ENCODE results near the gene DNAJC8. TPM values are rescaled to one million over a fixed set of nuclear protein-coding genes. Genes with fewer than 3 reads are reported as not detected.

The DNAJC8 gene
- total RNA-seq, 1 donor from 2014 or later, result 90.2 TPM

DNA sequence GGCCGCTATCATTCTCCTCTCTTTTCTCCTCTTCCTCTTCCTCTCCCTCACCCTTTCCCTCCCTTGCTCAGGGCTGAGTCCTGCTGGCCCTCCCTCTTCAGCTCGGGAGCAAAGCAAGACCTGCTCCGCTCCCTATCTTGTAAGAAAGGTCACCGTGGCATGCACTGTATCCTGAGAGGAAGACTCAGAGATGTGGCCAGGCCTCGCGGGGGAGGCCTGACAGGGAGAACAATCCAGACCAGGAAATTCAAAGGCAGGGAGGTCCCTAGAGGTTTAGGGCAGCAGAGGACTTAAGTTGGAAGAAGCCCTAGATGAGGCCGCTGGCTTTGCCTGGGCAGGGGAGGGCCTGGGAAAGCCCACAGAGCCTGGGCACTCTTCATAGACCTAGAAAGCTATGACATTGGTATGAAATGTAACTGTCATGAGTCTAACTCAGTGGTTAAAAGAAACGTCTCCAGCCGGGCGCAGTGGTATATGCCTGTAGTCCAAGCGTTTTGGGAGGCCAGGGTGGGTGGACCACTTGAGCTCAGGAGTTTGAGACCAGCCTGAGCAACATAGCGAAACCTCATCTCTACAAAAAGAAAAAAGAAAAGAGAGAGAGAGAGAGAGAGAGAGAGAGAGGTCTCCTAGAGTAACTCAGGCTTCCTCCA is 41.7 kb downstream of the DNAJC8 start:
- Mint-ChIP-seq H3K36me3 (peaks cover 5% of the 10 kb centered on the region), H3K9me3 (no peaks in the 10 kb centered on the region), H3K27me3 (no peaks in the 10 kb centered on the region), H3K27ac (no peak overlapping the region), H3K4me1 (ENCODE audit: unreplicated experiment) (peaks cover 6% of the 10 kb centered on the region), H3K4me3 (no peak overlapping the region)
- no peak for DNase-seq (ENCODE audit: extremely low spot score, unreplicated experiment)
- TF ChIP-seq CTCF (conservative IDR thresholded peaks at IDR 0.05), result no peak

DNA sequence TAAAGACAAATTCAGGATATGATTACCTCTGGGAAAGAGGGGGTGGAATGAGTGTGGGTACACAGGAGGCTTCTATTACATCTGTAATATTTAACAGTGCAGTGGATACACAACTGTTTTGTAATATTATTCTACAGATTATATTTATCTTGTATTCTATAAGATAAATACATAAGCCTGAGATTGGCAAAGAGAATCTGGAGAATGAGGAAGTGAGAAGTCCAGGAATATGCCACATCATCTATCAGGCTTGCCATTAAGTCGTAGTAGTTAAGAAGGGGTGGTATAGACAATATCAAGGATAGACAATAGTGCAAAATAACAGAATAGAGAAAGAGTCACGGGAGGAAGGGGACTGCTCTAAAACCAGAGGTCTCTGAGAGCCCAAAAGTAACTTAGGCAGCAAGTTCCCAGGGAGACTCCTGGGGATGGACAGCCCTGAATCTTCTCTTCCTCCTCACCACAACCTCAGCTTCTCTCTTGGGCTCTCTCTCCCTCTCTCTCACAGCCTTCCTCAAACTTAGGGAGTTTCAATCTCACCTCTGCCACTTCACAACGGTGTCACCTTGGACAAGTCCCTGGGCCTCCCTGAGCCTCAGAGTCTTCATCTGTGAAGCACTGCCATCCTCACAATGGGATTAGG is 42.4 kb downstream of the DNAJC8 start:
- H3K9me3 Mint-ChIP-seq, result no peaks in the 10 kb centered on the region
- DNase-seq (ENCODE audit: extremely low spot score, unreplicated experiment), result no peak
- H3K27ac Mint-ChIP-seq, result no peak overlapping the region
- H3K4me1 Mint-ChIP-seq (ENCODE audit: unreplicated experiment), result peaks cover 6% of the 10 kb centered on the region
- TF ChIP-seq CTCF (conservative IDR thresholded peaks at IDR 0.05), result no peak
- H3K36me3 Mint-ChIP-seq, result peaks cover 5% of the 10 kb centered on the region
- no peak overlapping the region for H3K4me3 Mint-ChIP-seq
- H3K27me3 Mint-ChIP-seq, result no peaks in the 10 kb centered on the region

GRCh38 chr1:28185071-28185470 is 47.8 kb downstream of the DNAJC8 start:
- H3K27ac Mint-ChIP-seq, result no peak overlapping the region
- no peak for DNase-seq (ENCODE audit: extremely low spot score, unreplicated experiment)
- no peaks in the 10 kb centered on the region for H3K27me3 Mint-ChIP-seq
- H3K4me3 Mint-ChIP-seq, result no peak overlapping the region
- H3K9me3 Mint-ChIP-seq, result no peaks in the 10 kb centered on the region
- H3K36me3 Mint-ChIP-seq, result no peaks in the 10 kb centered on the region
- no peak for TF ChIP-seq CTCF (conservative IDR thresholded peaks at IDR 0.05)
- H3K4me1 Mint-ChIP-seq (ENCODE audit: unreplicated experiment), result no peaks in the 10 kb centered on the region

DNA sequence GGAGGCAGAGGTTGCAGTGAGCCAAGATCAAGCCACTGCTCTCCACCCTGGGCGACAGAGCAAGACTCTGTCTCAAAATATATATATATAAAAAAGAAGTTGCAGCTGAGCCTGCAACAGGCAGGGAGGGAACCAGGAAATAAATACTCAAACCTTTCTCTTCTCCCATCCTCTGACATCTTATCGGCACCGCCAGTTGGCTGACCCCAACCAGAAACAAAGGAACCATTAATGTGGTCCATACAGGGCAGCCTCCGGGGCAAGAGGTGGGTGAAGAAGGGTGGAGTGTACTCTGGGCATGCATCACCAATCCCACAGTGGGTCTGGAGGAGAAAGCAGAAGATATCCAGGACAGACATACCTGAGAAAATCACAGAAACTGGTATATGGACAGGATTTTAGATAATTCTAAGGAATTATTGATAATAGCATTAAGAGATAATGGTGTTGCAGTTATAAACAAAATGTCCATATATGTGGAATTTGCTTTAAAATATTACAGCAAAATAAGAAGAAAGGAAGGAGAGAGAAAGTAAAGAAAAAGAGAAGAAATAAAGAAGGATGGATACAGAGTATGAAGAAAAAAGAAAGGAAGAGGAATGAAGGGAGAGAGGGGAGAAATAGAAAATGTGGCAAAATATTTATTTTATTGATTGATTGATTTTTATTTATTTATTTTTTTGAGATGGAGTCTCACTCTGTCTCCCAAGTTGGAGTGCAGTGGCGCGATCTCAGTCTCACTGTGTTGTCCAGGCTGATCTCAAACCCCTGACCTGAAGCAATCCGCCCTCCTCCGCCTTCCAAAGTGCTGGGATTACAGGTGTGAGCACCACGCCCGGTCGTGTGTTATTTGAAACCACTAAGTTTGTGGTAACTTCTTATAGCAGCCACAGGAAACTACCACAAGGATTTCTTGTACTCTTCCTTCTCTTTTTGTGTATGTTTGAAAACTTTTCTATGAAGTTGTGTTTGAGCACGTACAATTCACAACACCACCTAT is 52.2 kb downstream of the DNAJC8 start:
- Mint-ChIP-seq H3K4me3 (no peak overlapping the region), H3K27ac (no peak overlapping the region), H3K4me1 (ENCODE audit: unreplicated experiment) (no peaks in the 10 kb centered on the region), H3K27me3 (peaks cover 7% of the 10 kb centered on the region), H3K9me3 (no peaks in the 10 kb centered on the region), H3K36me3 (no peaks in the 10 kb centered on the region)
- no peak for TF ChIP-seq CTCF (conservative IDR thresholded peaks at IDR 0.05)
- DNase-seq (ENCODE audit: extremely low spot score, unreplicated experiment), result no peak

- TF ChIP-seq CTCF (conservative IDR thresholded peaks at IDR 0.05), result no peak
- no peak for DNase-seq (ENCODE audit: extremely low spot score, unreplicated experiment)
- H3K4me3 Mint-ChIP-seq, result no peak overlapping the region
- no peaks in the 10 kb centered on the region for H3K4me1 Mint-ChIP-seq (ENCODE audit: unreplicated experiment)
- no peaks in the 10 kb centered on the region for H3K9me3 Mint-ChIP-seq
- H3K36me3 Mint-ChIP-seq, result no peaks in the 10 kb centered on the region
- H3K27me3 Mint-ChIP-seq, result peaks cover 7% of the 10 kb centered on the region
- no peak overlapping the region for H3K27ac Mint-ChIP-seq
Measured at GRCh38 chr1:28178690-28179485, 53.9 kb downstream of the DNAJC8 start.

Data from type B pancreatic cell (in vitro differentiated cells).